Suprapubic skin (tissue), 4 donors: ENCODE data around the gene HSD17B4. TPM values are rescaled to one million over a fixed set of nuclear protein-coding genes. Genes with fewer than 3 reads are reported as not detected.
A peak's percentile ranks its signal among the peaks of the same experiment; 100 is the strongest.
"Not testable (repeated sequence)": the region's sequence is repeated elsewhere in the genome, so short reads cannot be mapped to it uniquely, and the experiment has no call there.

Experiments
- DNase-seq, 2 donors: peaks; one replicate each; pipeline ENCODE4 v3.0.0-alpha.2; 2019; ENCODE audit warnings: low spot score in 2 of 2
- H3K27ac ChIP-seq: fragments of 200-600 bp; sonication (generic); one replicate; pipeline ENCODE4 v1.5.1; 2019
- H3K27me3 ChIP-seq: fragments of 200-600 bp; sonication (generic); one replicate; pipeline ENCODE4 v1.5.1; 2019
- H3K36me3 ChIP-seq: fragments of 200-600 bp; sonication (generic); one replicate; pipeline ENCODE4 v1.5.1; 2019
- H3K4me1 ChIP-seq: fragments of 200-600 bp; sonication (generic); one replicate; pipeline ENCODE4 v1.5.1; 2019
- H3K4me3 ChIP-seq: fragments of 200-600 bp; sonication (generic); one replicate; pipeline ENCODE4 v1.5.1; 2019; ENCODE audit warnings: mild to moderate bottlenecking
- H3K9me3 ChIP-seq: fragments of 200-600 bp; sonication (generic); one replicate; pipeline ENCODE4 v1.5.1; 2019
- EP300 ChIP-seq: sonication (generic); formaldehyde crosslinking; IDR thresholded peaks from one replicate; pipeline ENCODE4 v1.6.1; 2017; ENCODE audit warnings: antibody characterized with exemption
- POLR2A ChIP-seq, 2 donors: fragments of 450-650 bp; IDR thresholded peaks; one replicate each; pipeline ENCODE4 v1.6.1; 2017; ENCODE audit warnings: antibody characterized with exemption in 2 of 2, mild to moderate bottlenecking in 2 of 2, moderate library complexity in 2 of 2
- POLR2AphosphoS5 ChIP-seq, 3 donors: sonication (generic); formaldehyde crosslinking; IDR thresholded peaks; one replicate each; pipeline ENCODE4 v1.6.1; 2017; ENCODE audit warnings: antibody characterized with exemption in 3 of 3
- WGBS: methylation state at CpG from one replicate; pipeline ENCODE4 v1.1.5; 2018; 5-methylcytosine and 5-hydroxymethylcytosine counted together
- total RNA-seq, 4 donors: library from RNA; depleted of rRNA; stranded (reverse); fragments of >200 nt; gene quantifications; one replicate each; pipeline ENCODE4 v1.1.0, GENCODE V29; 2016
- TF ChIP-seq, protein P1 (sequence below), 2 donors: fragments of 200-600 bp in 1 of 2; fragments of 450-650 bp in 1 of 2; sonication (generic) in 1 of 2; IDR thresholded peaks; one replicate each; pipeline ENCODE4 v1.5.1; 2016 to 2019; ENCODE audit warnings: antibody characterized with exemption in 2 of 2, mild to moderate bottlenecking in 1 of 2, moderate library complexity in 1 of 2

HSD17B4 gene
- total RNA-seq, 4 donors from 2014 or later = 128 to 268 (median 139) TPM

DNA sequence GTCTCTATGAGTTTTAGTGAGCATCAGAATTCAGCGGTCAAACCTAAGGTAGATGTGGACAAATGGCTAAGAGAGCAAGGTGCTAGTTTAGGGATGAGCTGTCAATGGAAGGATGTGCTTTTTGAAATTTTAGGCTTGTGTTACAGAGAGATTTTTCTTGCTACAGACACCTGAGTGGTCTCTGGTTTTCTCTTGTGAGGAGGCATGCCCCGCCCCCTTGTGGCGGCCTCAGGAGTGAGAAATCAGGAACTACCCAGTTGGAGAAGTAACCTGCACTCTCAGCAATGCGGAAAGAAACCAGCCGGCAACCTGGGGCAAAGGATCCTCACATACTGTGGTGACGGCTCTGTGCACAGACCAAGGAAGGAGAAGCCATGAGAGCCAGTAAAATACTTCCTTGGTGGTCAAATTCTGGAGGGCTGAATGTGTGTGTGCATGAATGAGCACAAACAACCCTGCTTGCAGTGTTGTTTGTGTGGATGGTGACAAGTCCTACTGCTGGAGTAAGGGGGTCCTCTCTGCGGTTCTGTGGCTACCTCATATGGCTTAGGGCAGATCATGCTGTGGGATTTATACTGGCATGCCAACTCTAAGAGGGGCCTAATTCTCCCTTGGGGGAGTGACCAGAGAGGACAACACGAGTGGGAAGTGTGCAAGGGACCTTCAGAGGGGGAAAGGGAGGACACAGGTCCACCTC lies 16.7 kb upstream of the HSD17B4 start:
- Histone ChIP-seq H3K27ac (no peak overlapping the region), H3K4me1 (peaks cover 6% of the 10 kb centered on the region), H3K9me3 (no peaks in the 10 kb centered on the region), H3K4me3 (no peak overlapping the region), H3K36me3 (no peaks in the 10 kb centered on the region), H3K27me3 (peaks cover 5% of the 10 kb centered on the region)
- 64% methylated on average over 8 of the region's 8 CpGs for WGBS
- TF ChIP-seq EP300 = no peak
- TF ChIP-seq POLR2A (IDR thresholded peaks at IDR 0.05) = no peak
- no peak for TF ChIP-seq POLR2AphosphoS5 (IDR thresholded peaks at IDR 0.05)
- TF ChIP-seq, protein P1, sequence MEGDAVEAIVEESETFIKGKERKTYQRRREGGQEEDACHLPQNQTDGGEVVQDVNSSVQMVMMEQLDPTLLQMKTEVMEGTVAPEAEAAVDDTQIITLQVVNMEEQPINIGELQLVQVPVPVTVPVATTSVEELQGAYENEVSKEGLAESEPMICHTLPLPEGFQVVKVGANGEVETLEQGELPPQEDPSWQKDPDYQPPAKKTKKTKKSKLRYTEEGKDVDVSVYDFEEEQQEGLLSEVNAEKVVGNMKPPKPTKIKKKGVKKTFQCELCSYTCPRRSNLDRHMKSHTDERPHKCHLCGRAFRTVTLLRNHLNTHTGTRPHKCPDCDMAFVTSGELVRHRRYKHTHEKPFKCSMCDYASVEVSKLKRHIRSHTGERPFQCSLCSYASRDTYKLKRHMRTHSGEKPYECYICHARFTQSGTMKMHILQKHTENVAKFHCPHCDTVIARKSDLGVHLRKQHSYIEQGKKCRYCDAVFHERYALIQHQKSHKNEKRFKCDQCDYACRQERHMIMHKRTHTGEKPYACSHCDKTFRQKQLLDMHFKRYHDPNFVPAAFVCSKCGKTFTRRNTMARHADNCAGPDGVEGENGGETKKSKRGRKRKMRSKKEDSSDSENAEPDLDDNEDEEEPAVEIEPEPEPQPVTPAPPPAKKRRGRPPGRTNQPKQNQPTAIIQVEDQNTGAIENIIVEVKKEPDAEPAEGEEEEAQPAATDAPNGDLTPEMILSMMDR (IDR thresholded peaks at IDR 0.05) = peak in 1 of 2 donors; percentile 28
- no peak for DNase-seq

DNA sequence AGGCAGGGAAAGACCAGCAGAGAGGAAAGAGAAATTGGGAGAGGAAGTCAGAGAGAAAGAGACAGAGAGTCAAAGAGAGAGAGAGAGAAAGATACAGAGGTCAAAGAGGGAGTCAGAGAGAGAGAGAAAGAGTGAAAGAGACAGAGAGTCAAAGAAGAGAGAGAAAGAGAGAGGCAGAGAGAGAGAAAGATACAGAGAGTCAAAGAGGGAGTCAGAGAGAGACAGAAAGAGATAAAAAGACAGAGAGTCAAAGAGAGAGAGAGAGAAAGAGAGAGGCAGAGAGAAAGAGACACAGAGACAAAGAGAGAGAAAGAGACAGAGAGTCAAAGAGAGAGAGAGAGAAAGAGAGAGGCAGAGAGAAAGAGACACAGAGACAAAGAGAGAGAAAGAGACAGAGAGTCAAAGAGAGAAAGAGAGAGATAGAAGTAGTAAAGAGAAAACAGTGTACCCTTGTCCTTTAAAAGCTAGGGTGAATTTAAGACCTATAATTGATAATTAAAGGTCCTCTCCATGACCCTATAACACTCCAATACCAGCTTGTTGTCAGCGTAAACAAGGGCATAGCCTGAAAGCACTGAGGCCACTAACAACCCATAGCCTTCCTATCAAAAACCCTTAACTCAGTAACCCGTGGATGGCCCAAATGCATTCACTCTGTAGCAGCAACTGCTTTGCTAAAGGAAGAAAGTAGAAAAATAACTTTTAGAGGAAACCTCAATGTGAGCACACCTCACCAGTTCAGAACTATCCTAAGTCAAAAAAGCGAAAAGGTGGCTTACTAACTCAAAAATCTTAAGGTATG lies 14.3 kb upstream of the HSD17B4 start:
- H3K4me1 ChIP-seq, H3K27ac ChIP-seq, H3K36me3 ChIP-seq, H3K4me3 ChIP-seq, H3K27me3 ChIP-seq, DNase-seq, H3K9me3 ChIP-seq: not testable (repeated sequence)
- WGBS = 81% methylated on average over 3 of the region's 3 CpGs

DNA sequence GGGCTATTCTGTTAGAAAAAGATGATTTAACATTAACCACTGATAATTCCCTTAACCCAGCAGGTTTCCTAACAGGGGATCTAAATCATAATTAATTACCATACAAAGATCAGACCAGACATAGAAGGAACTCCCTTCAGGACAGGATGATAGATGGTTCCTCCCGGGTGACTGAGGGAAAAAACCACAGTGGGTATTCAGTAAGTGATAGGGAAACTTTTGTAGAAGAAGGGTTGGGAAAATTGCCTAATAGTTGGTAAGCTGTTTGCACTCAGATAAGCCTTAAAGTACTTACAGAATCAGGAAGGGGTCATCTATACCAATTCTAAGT lies 13.7 kb upstream of the HSD17B4 start:
- not testable (repeated sequence) for DNase-seq, H3K27me3 ChIP-seq, H3K36me3 ChIP-seq, H3K4me3 ChIP-seq, H3K9me3 ChIP-seq, H3K4me1 ChIP-seq
- 9% methylated on average over 1 of the region's 1 CpG for WGBS
- peak overlapping the region; percentile 41 for H3K27ac ChIP-seq

DNA sequence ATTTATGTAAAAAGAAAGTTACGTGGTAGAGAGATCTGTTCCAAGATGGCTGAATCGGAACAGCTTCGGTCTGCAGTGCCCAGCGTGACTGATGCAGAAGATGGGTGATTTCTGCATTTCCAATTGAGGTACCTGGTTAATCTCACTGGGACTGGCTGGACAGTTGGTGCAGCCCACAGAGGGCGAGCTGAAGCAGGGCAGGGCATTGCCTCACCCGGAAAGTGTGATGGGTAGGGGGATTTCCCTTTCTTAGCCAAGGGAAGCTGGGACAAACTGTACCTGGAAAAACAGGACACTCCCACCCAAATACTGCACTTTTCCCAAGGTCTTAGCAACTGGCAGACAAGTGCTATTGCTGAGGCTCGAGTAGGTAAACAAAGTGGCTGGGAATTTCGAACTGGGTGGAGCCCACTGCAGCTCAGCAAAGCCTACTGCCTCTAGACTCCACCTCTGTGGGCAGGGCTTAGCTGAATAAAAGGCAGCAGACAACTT lies 13.1 kb upstream of the HSD17B4 start:
- Histone ChIP-seq H3K36me3 (no peaks in the 10 kb centered on the region), H3K27me3 (peaks cover 5% of the 10 kb centered on the region), H3K9me3 (no peaks in the 10 kb centered on the region), H3K4me1 (peaks cover 6% of the 10 kb centered on the region), H3K4me3 (peak overlapping the region; percentile 19), H3K27ac (peak overlapping the region; percentile 41)
- TF ChIP-seq POLR2AphosphoS5 (IDR thresholded peaks at IDR 0.05) (no peak), EP300 (no peak), POLR2A (IDR thresholded peaks at IDR 0.05) (no peak)
- TF ChIP-seq, protein P1 (IDR thresholded peaks at IDR 0.05) = no peak
- WGBS = 57% methylated on average over 8 of the region's 8 CpGs
- DNase-seq = no peak

DNA sequence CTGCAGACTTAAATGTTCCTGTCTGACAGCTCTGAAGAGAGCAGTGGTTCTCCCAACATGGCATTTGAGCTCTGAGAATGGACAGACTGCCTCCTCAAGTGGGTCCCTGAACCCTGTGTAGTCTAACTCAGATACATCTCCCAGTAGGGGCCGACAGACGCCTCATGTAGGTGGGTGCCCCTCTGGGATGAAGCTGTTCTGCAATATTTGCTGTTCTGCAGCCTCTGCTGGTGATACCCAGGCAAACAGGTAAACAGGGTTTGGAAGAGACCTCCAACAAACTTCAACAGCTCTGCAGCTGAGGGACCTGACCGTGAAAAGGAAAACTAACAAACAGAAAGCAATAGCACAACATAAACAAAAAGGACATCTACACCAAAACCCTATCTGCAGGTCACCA lies 12.7 kb upstream of the HSD17B4 start:
- H3K4me3 ChIP-seq = peak overlapping the region; percentile 19
- not testable (repeated sequence) for H3K27me3 ChIP-seq, H3K4me1 ChIP-seq, H3K27ac ChIP-seq, DNase-seq, H3K9me3 ChIP-seq, H3K36me3 ChIP-seq
- 86% methylated on average over 3 of the region's 3 CpGs for WGBS

DNA sequence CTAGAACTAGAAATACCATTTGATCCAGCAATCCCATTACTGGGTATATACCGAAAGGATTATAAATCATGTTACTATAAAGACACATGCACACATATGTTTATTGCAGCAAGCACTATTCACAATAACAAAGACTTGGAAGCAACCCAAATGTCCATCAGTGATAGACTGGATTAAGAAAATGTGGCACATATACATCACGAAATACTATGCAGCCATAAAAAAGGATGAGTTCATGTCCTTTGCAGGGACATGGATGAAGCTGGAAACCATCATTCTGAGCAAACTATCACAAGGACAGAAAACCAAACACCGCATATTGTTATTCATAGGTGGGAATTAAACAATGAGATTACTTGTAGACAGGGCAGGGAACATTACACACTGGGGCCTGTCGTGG lies 7.7 kb upstream of the HSD17B4 start:
- not testable (repeated sequence) for H3K27ac ChIP-seq, H3K27me3 ChIP-seq, H3K4me3 ChIP-seq, H3K36me3 ChIP-seq, DNase-seq, H3K9me3 ChIP-seq, H3K4me1 ChIP-seq
- WGBS = 92% methylated on average over 4 of the region's 4 CpGs

DNA sequence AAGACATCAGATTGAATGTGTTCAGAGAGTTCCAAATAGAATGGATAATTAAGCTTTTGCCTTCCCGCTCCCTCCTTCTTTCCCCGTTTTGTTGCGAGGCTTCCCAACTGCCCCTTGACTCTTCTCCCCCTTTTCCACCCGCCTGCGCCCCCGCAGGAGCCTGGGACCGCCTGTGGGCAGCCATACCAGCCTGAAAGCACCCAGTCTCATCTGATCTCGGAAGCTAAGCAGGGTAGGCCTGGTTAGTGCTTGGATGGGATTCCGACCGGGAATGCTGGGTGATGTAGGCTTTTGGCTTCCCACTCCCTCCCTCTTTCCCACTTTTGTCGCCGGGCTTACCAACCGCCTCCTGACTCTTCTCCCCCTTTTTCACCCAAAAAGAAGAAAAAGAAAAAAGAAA lies 6.8 kb upstream of the HSD17B4 start:
- Histone ChIP-seq H3K36me3 (no peaks in the 10 kb centered on the region), H3K27ac (no peak overlapping the region), H3K27me3 (no peaks in the 10 kb centered on the region), H3K4me1 (no peaks in the 10 kb centered on the region), H3K4me3 (no peak overlapping the region), H3K9me3 (no peaks in the 10 kb centered on the region)
- 69% methylated on average over 13 of the region's 13 CpGs for WGBS
- TF ChIP-seq, protein P1 (IDR thresholded peaks at IDR 0.05) = no peak
- TF ChIP-seq POLR2AphosphoS5 (IDR thresholded peaks at IDR 0.05) (no peak), EP300 (no peak), POLR2A (IDR thresholded peaks at IDR 0.05) (no peak)
- no peak for DNase-seq
